GM23338 (cell line): ENCODE measurements around the gene KLHL22. TPM values are rescaled to one million over a fixed set of nuclear protein-coding genes. Genes with fewer than 3 reads are reported as not detected.

Source experiments
- ATAC-seq: fragments of 200-7000 bp; cut with Tn5 transposase; 3 replicates; pipeline ENCODE4 v1.9.1; 2020
- DNase-seq: peaks from one replicate; pipeline ENCODE4 v3.0.0-alpha.2; 2015; ENCODE audit warnings: low spot score
- H2AFZ ChIP-seq: fragments of 200-600 bp; sonication (generic); 2 replicates; pipeline ENCODE4 v1.8.0; 2016; ENCODE audit warnings: antibody characterized with exemption, mild to moderate bottlenecking, moderate library complexity
- H3F3A ChIP-seq: fragments of 200-600 bp; sonication (generic); replicated peaks from 2 replicates; pipeline ENCODE4 v1.8.0; 2017; ENCODE audit warnings: antibody characterized with exemption, mixed run types, low read depth
- H3K27ac ChIP-seq: fragments of 200-600 bp; sonication (generic); 2 replicates; pipeline ENCODE4 v1.6.1; 2016; ENCODE audit warnings: low read depth
- H3K27me3 ChIP-seq: fragments of 200-600 bp; sonication (generic); 2 replicates; pipeline ENCODE4 v1.8.0; 2016; ENCODE audit warnings: mild to moderate bottlenecking, mixed run types, moderate library complexity; ENCODE audit not compliant: insufficient read depth
- H3K36me3 ChIP-seq: fragments of 200-600 bp; sonication (generic); 2 replicates; pipeline ENCODE4 v1.8.0; 2016; ENCODE audit warnings: mild to moderate bottlenecking; ENCODE audit not compliant: insufficient read depth
- H3K4me1 ChIP-seq: fragments of 200-600 bp; sonication (generic); 2 replicates; pipeline ENCODE4 v1.8.0; 2016; ENCODE audit warnings: mild to moderate bottlenecking, moderate library complexity; ENCODE audit not compliant: insufficient read depth
- H3K4me2 ChIP-seq: fragments of 200-600 bp; sonication (generic); 2 replicates; pipeline ENCODE4 v1.7.1; 2017; ENCODE audit warnings: mixed run types
- H3K4me3 ChIP-seq: fragments of 200-600 bp; sonication (generic); 2 replicates; pipeline ENCODE4 v1.6.1; 2016; ENCODE audit warnings: mixed run types
- H3K79me2 ChIP-seq: fragments of 200-600 bp; sonication (generic); replicated peaks from 2 replicates; pipeline ENCODE4 v1.8.0; 2017; ENCODE audit warnings: mild to moderate bottlenecking; ENCODE audit not compliant: insufficient read depth
- H3K9me2 ChIP-seq: fragments of 200-600 bp; sonication (generic); 2 replicates; pipeline ENCODE4 v1.8.0; 2017; ENCODE audit not compliant: insufficient read depth
- H4K20me1 ChIP-seq: fragments of 200-600 bp; sonication (generic); replicated peaks from 2 replicates; pipeline ENCODE4 v1.8.0; 2017; ENCODE audit warnings: mild to moderate bottlenecking; ENCODE audit not compliant: insufficient read depth
- H3K27ac Mint-ChIP-seq: 2 replicates; pipeline ENCODE4 v1.8.0; 2020; ENCODE audit warnings: inconsistent platforms, mild to moderate bottlenecking, moderate library complexity, mixed read lengths
- H3K27me3 Mint-ChIP-seq: 3 replicates; pipeline ENCODE4 v1.8.0; 2022; ENCODE audit warnings: low read depth, mild to moderate bottlenecking, moderate library complexity, mixed read lengths, inconsistent platforms; ENCODE audit not compliant: insufficient read depth, poor library complexity
- H3K36me3 Mint-ChIP-seq: 3 replicates; pipeline ENCODE4 v1.8.0; 2021; ENCODE audit warnings: low read depth, mild to moderate bottlenecking, inconsistent platforms, moderate library complexity, mixed read lengths
- H3K4me1 Mint-ChIP-seq: 3 replicates; pipeline ENCODE4 v1.8.0; 2020; ENCODE audit warnings: mild to moderate bottlenecking, inconsistent platforms, mixed read lengths
- H3K4me3 Mint-ChIP-seq: 3 replicates; pipeline ENCODE4 v1.8.0; 2021; ENCODE audit warnings: moderate library complexity, mild to moderate bottlenecking, inconsistent platforms, mixed read lengths
- H3K9me3 Mint-ChIP-seq: 3 replicates; pipeline ENCODE4 v1.8.0; 2020; ENCODE audit warnings: moderate library complexity, mild to moderate bottlenecking, inconsistent platforms, mixed read lengths
- CREB1 ChIP-seq: fragments of 250-450 bp; sonication (Bioruptor Pico); IDR thresholded peaks from 2 replicates; pipeline ENCODE4 v1.5.0; 2020; ENCODE audit warnings: low read depth, mild to moderate bottlenecking, moderate library complexity
- EZH2phosphoT487 ChIP-seq: fragments of 200-600 bp; sonication (generic); IDR thresholded peaks from one replicate; pipeline ENCODE4 v1.8.1; 2018; ENCODE audit warnings: antibody characterized with exemption; ENCODE audit not compliant: unreplicated experiment
- POLR2AphosphoS5 ChIP-seq: IDR thresholded peaks from 2 replicates; pipeline ENCODE4 v1.6.1; 2016; ENCODE audit warnings: antibody characterized with exemption, low read depth
- STAT1 ChIP-seq: IDR thresholded peaks from one replicate; pipeline ENCODE4 v1.6.1; 2016; ENCODE audit warnings: antibody characterized with exemption; ENCODE audit not compliant: unreplicated experiment
- ZNF331 ChIP-seq: fragments of 250-450 bp; sonication (Bioruptor Pico); IDR thresholded peaks from 2 replicates; pipeline ENCODE4 v1.5.0; 2020; ENCODE audit warnings: low read depth, mild to moderate bottlenecking, moderate library complexity
- polyA plus RNA-seq: library from polyadenylated mRNA; unstranded; fragments of >200 nt; fragmentation: Nextera tagmentation; extraction: Ambion mirVana; gene quantifications from 2 replicates; pipeline ENCODE4 v1.2.1, GENCODE V29; 2016
- total RNA-seq: library from RNA; depleted of rRNA; stranded (reverse); fragments of >200 nt; shearing (Covaris generic); gene quantifications from 2 replicates; pipeline ENCODE4 v1.2.3, GENCODE V29; 2014
- TF ChIP-seq, protein P1 (sequence below), 2 experiments: fragments of 200-600 bp in 1 of 2; sonication (generic) in 1 of 2; conservative IDR thresholded peaks; 2 replicates each; pipeline versions ENCODE4 v1.5.1 to v1.6.1; 2016 to 2017; ENCODE audit warnings: antibody characterized with exemption in 2 of 2, low read depth in 2 of 2, mild to moderate bottlenecking in 2 of 2, moderate library complexity in 1 of 2
- TF ChIP-seq, protein P2 (sequence below): IDR thresholded peaks from one replicate; pipeline ENCODE4 v1.6.1; 2018; ENCODE audit warnings: antibody characterized with exemption; ENCODE audit not compliant: unreplicated experiment
- TF ChIP-seq, protein P3 (sequence below): IDR thresholded peaks from 2 replicates; pipeline ENCODE4 v1.6.1; 2016; ENCODE audit warnings: antibody characterized with exemption

The KLHL22 gene
- total and polyA plus RNA-seq, 2 experiments from 2014 or later = 2.4 to 16.0 TPM

DNA sequence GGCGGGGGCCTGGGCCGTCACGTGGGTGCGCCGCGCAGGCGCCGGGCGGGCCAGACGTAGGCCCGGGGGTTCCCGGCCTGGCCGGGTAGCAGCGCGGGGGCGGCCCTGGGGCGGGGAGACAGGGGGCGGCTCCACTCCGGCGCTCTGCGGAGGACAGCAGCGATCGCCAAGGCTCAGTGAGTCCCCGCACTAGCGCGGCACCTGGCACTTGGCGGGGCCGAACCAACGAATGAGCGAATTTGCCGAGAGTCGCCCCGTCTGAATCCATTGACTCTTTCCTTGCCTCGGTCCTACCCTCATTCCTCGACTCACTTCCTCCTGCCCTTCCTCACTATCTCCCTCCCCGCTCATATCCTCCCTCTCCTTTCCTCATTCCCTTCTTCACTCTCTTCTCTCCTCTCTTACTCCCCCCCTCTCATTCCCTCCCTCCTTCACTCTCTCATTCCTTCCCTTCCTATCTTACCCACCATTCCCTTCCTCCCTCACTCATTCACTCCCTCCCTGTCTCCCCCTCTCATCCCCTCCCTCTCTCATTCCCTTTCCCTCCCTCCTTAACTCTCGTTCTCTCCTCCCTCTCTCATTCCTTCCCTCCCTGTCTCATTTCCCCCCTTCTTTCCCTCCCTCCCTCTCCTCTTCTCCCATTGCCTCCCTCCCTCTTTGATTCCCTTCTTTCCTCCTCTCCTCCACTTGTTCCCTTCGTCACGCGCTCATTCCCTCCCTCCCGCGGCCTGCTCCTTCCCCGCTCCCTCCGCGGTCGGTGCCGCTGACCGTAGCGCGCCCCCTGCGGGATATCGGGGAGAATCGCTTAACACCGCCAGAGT is 476 bp upstream of the KLHL22 start:
- Mint-ChIP-seq H3K9me3 (no peaks in the 10 kb centered on the region), H3K4me3 (peak overlapping the region; percentile 94), H3K27ac (peak overlapping the region; percentile 85; the same call in 1 of the 2 replicates), H3K27me3 (peaks cover 29% of the 10 kb centered on the region), H3K36me3 (peaks cover 7% of the 10 kb centered on the region), H3K4me1 (peaks cover 14% of the 10 kb centered on the region)
- H2AFZ ChIP-seq = peak overlapping the region; percentile 83
- H3K27me3 ChIP-seq = peaks cover 23% of the 10 kb centered on the region
- peak overlapping the region; percentile 69 for H3K4me3 ChIP-seq
- peak overlapping the region; percentile 71; the same call in 1 of the 2 replicates for H3K27ac ChIP-seq
- H3K79me2 ChIP-seq = 0 out of 2 replicates have a peak, but pooled peaks cover 7% of the 10 kb centered on the region
- H3K9me2 ChIP-seq = no peaks in the 10 kb centered on the region
- H3K4me2 ChIP-seq = peak overlapping the region; percentile 90
- peak; percentile 97 for DNase-seq
- TF ChIP-seq CREB1 (CRISPR knock-in tag) (peak; percentile 33; the same call in 1 of the 2 replicates), POLR2AphosphoS5 (peak; percentile 18; the same call in 1 of the 2 replicates), EZH2phosphoT487 (no peak)
- TF ChIP-seq, protein P1, sequence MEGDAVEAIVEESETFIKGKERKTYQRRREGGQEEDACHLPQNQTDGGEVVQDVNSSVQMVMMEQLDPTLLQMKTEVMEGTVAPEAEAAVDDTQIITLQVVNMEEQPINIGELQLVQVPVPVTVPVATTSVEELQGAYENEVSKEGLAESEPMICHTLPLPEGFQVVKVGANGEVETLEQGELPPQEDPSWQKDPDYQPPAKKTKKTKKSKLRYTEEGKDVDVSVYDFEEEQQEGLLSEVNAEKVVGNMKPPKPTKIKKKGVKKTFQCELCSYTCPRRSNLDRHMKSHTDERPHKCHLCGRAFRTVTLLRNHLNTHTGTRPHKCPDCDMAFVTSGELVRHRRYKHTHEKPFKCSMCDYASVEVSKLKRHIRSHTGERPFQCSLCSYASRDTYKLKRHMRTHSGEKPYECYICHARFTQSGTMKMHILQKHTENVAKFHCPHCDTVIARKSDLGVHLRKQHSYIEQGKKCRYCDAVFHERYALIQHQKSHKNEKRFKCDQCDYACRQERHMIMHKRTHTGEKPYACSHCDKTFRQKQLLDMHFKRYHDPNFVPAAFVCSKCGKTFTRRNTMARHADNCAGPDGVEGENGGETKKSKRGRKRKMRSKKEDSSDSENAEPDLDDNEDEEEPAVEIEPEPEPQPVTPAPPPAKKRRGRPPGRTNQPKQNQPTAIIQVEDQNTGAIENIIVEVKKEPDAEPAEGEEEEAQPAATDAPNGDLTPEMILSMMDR (conservative IDR thresholded peaks at IDR 0.05; ENCODE audit: low read depth in 2 of 2) = peak; percentile 87 to 95
- H3K4me1 ChIP-seq = peaks cover 11% of the 10 kb centered on the region
- H4K20me1 ChIP-seq = no peaks in the 10 kb centered on the region; the same call in none of the 2 replicates
- peak; percentile 76 for ATAC-seq
- no peaks in the 10 kb centered on the region; the same call in 1 of the 2 replicates for H3K36me3 ChIP-seq
- 0 out of 2 replicates have a peak, but pooled peaks cover 4% of the 10 kb centered on the region for H3F3A ChIP-seq

DNA sequence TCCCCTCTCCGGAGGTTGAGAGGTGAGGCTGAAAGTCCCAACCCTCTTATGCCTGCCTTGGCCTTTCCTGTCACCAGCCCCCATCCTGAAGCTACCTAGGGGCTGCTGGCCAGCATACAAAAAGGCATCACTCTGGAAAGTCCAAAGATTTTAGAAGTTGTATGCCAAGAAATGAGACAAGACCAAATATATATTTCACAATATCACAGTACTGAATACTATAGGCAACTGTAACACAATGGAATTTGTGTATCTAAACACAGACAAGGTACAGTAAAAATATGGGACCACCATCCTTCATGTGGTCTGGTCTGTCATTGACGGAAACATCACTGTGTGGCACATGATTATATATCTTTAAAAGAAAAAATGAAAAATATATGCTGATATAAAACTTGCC is 4.2 kb downstream of the KLHL22 start:
- H3K9me3 Mint-ChIP-seq = no peaks in the 10 kb centered on the region
- no peak overlapping the region for H3K27ac Mint-ChIP-seq
- no peak for DNase-seq
- H2AFZ ChIP-seq = no peak overlapping the region
- peaks cover 10% of the 10 kb centered on the region for H3K4me1 Mint-ChIP-seq
- 0 out of 2 replicates have a peak, but pooled peaks cover 7% of the 10 kb centered on the region for H3K79me2 ChIP-seq
- H3K27me3 Mint-ChIP-seq = peaks cover 28% of the 10 kb centered on the region
- 0 out of 2 replicates have a peak, but pooled peaks cover 4% of the 10 kb centered on the region for H3F3A ChIP-seq
- H3K36me3 Mint-ChIP-seq = no peaks in the 10 kb centered on the region
- H4K20me1 ChIP-seq = peaks cover 3% of the 10 kb centered on the region
- H3K27ac ChIP-seq = no peak overlapping the region
- H3K4me3 ChIP-seq = no peak overlapping the region
- no peaks in the 10 kb centered on the region for H3K36me3 ChIP-seq
- peaks cover 23% of the 10 kb centered on the region for H3K27me3 ChIP-seq
- H3K9me2 ChIP-seq = no peaks in the 10 kb centered on the region
- no peak for ATAC-seq
- no peak overlapping the region for H3K4me2 ChIP-seq
- H3K4me1 ChIP-seq = peaks cover 5% of the 10 kb centered on the region
- no peak overlapping the region for H3K4me3 Mint-ChIP-seq
- TF ChIP-seq, protein P1 (conservative IDR thresholded peaks at IDR 0.05; ENCODE audit: low read depth in 2 of 2) = no peak
- TF ChIP-seq ZNF331 (CRISPR knock-in tag) (no peak), STAT1 (no peak), CREB1 (CRISPR knock-in tag) (no peak)
- TF ChIP-seq, protein P2, sequence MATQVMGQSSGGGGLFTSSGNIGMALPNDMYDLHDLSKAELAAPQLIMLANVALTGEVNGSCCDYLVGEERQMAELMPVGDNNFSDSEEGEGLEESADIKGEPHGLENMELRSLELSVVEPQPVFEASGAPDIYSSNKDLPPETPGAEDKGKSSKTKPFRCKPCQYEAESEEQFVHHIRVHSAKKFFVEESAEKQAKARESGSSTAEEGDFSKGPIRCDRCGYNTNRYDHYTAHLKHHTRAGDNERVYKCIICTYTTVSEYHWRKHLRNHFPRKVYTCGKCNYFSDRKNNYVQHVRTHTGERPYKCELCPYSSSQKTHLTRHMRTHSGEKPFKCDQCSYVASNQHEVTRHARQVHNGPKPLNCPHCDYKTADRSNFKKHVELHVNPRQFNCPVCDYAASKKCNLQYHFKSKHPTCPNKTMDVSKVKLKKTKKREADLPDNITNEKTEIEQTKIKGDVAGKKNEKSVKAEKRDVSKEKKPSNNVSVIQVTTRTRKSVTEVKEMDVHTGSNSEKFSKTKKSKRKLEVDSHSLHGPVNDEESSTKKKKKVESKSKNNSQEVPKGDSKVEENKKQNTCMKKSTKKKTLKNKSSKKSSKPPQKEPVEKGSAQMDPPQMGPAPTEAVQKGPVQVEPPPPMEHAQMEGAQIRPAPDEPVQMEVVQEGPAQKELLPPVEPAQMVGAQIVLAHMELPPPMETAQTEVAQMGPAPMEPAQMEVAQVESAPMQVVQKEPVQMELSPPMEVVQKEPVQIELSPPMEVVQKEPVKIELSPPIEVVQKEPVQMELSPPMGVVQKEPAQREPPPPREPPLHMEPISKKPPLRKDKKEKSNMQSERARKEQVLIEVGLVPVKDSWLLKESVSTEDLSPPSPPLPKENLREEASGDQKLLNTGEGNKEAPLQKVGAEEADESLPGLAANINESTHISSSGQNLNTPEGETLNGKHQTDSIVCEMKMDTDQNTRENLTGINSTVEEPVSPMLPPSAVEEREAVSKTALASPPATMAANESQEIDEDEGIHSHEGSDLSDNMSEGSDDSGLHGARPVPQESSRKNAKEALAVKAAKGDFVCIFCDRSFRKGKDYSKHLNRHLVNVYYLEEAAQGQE = no peak
- TF ChIP-seq, protein P3, sequence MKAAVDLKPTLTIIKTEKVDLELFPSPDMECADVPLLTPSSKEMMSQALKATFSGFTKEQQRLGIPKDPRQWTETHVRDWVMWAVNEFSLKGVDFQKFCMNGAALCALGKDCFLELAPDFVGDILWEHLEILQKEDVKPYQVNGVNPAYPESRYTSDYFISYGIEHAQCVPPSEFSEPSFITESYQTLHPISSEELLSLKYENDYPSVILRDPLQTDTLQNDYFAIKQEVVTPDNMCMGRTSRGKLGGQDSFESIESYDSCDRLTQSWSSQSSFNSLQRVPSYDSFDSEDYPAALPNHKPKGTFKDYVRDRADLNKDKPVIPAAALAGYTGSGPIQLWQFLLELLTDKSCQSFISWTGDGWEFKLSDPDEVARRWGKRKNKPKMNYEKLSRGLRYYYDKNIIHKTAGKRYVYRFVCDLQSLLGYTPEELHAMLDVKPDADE = no peak
